GM12878 (cell line): Measurements from ENCODE around the gene GSG1L. TPM values are rescaled to one million over a fixed set of nuclear protein-coding genes. Genes with fewer than 3 reads are reported as not detected.

Source experiments
- ATAC-seq: fragments of 200-7000 bp; cut with Tn5 transposase; 3 replicates; pipeline ENCODE4 v1.9.1; 2020; ENCODE audit warnings: mild to moderate bottlenecking, moderate library complexity
- BruUV-seq: library from RNA; stranded (reverse); fragments of 400-500 nt; replicated peaks from 2 replicates; lab custom pipeline; 2021; lab: Mats Ljungman, UMichigan
- CTCF ChIA-PET: fragments of 300-600 bp; sonication (Branson Sonifier 250); formaldehyde crosslinking; extraction: SDS; loops from one replicate; lab custom pipeline; 2021; ENCODE audit warnings: inconsistent platforms; lab: Yijun Ruan, JAX
- POLR2A ChIA-PET: fragments of 350-600 bp; formaldehyde crosslinking; extraction: SDS; loops from one replicate; lab custom pipeline; 2021; ENCODE audit warnings: inconsistent platforms; lab: Charles Lee
- RAD21 ChIA-PET: fragments of 300-600 bp; sonication (Branson Sonifier 250); formaldehyde crosslinking; loops from one replicate; lab custom pipeline; 2023; ENCODE audit warnings: antibody characterized with exemption; ENCODE audit not compliant: unreplicated experiment; lab: Charles Lee
- SMC1A ChIA-PET: fragments of 300-600 bp; sonication (Branson Sonifier 250); formaldehyde crosslinking; loops from one replicate; lab custom pipeline; 2023; ENCODE audit not compliant: unreplicated experiment, uncharacterized antibody; lab: Charles Lee
- DNase-seq: peaks from one replicate; pipeline ENCODE4 v3.0.0-alpha.2; 2011; ENCODE audit warnings: low read depth, low spot score
- FAIRE-seq: peaks from 3 replicates; lab custom pipeline; 2011; peaks lifted over from hg19 to GRCh38; lab: Jason Lieb, UNC
- H2AFZ ChIP-seq: 2 replicates; pipeline ENCODE4 v1.6.0; 2011; ENCODE audit warnings: low read depth, low read length, control low read depth; ENCODE audit not compliant: control insufficient read depth
- H3K27ac ChIP-seq: 2 replicates; pipeline ENCODE4 v1.5.1; 2011; ENCODE audit warnings: control low read depth; ENCODE audit not compliant: control insufficient read depth, insufficient read depth
- H3K27me3 ChIP-seq, 2 experiments: replicated peaks in 1 of 2; 2 replicates each; pipeline versions ENCODE4 v1.6.0 to v1.6.1; 2011; ENCODE audit warnings: low read length in 1 of 2; ENCODE audit not compliant: control insufficient read depth in 2 of 2, insufficient read depth in 2 of 2
- H3K36me3 ChIP-seq, 2 experiments: 2 replicates each; pipeline ENCODE4 v1.5.1; 2011; ENCODE audit warnings: low read length in 1 of 2; ENCODE audit not compliant: control insufficient read depth in 2 of 2, insufficient read depth in 2 of 2
- H3K4me1 ChIP-seq: 2 replicates; pipeline ENCODE4 v1.6.1; 2011; ENCODE audit warnings: mild to moderate bottlenecking, low read length, moderate library complexity, mixed read lengths; ENCODE audit not compliant: control insufficient read depth, insufficient read depth
- H3K4me2 ChIP-seq: 2 replicates; pipeline ENCODE4 v1.6.0; 2011; ENCODE audit warnings: control low read depth; ENCODE audit not compliant: control insufficient read depth, insufficient read depth
- H3K4me3 ChIP-seq: fragments of 200-600 bp; sonication (generic); 2 replicates; pipeline ENCODE4 v1.5.1; 2016
- H3K79me2 ChIP-seq: 2 replicates; pipeline ENCODE4 v1.6.0; 2011; ENCODE audit warnings: low read length; ENCODE audit not compliant: control insufficient read depth, insufficient read depth
- H3K9ac ChIP-seq: 2 replicates; pipeline ENCODE4 v1.8.0; 2011; ENCODE audit warnings: low read length, control low read depth, mixed read lengths; ENCODE audit not compliant: control insufficient read depth, insufficient read depth
- H3K9me3 ChIP-seq: replicated peaks from 3 replicates; pipeline ENCODE4 v1.5.1; 2011; ENCODE audit warnings: mild to moderate bottlenecking, low read length; ENCODE audit not compliant: control insufficient read depth, insufficient read depth
- H4K20me1 ChIP-seq: 2 replicates; pipeline ENCODE4 v1.6.0; 2011; ENCODE audit not compliant: control insufficient read depth, insufficient read depth
- BACH1 ChIP-seq: fragments of 450-650 bp; IDR thresholded peaks from 2 replicates; pipeline ENCODE4 v1.6.1; 2017; ENCODE audit warnings: mild to moderate bottlenecking, borderline replicate concordance
- BRCA1 ChIP-seq: IDR thresholded peaks from 2 replicates; pipeline ENCODE4 v1.6.1; 2011; ENCODE audit warnings: low read depth, low read length, improper control_type of control experiment
- CREM ChIP-seq: IDR thresholded peaks from 2 replicates; pipeline ENCODE4 v1.6.1; 2014; ENCODE audit warnings: antibody characterized with exemption, low read depth
- KAT2A ChIP-seq: conservative IDR thresholded peaks from 2 replicates; pipeline ENCODE4 v1.6.1; 2011; ENCODE audit warnings: low read depth, low read length; ENCODE audit not compliant: control insufficient read depth
- POU2F2 ChIP-seq: IDR thresholded peaks from 3 replicates; pipeline ENCODE4 v1.6.1; 2011; ENCODE audit warnings: low read depth, mild to moderate bottlenecking, low read length, borderline replicate concordance
- RAD51 ChIP-seq: fragments of 450-650 bp; IDR thresholded peaks from 2 replicates; pipeline ENCODE4 v1.6.1; 2016; ENCODE audit warnings: moderate library complexity, mild to moderate bottlenecking, inconsistent platforms
- SRF ChIP-seq, 2 experiments: IDR thresholded peaks; 2 replicates each; pipeline ENCODE4 v1.6.1; 2011; ENCODE audit warnings: low read depth in 2 of 2, low read length in 2 of 2, mild to moderate bottlenecking in 1 of 2, moderate library complexity in 1 of 2
- SUPT20H ChIP-seq: IDR thresholded peaks from 2 replicates; pipeline ENCODE4 v1.6.1; 2011; ENCODE audit warnings: low read depth, mild to moderate bottlenecking, low read length, moderate library complexity, borderline replicate concordance; ENCODE audit not compliant: control insufficient read depth
- TCF12 ChIP-seq: IDR thresholded peaks from 2 replicates; pipeline ENCODE4 v1.6.1; 2011; ENCODE audit warnings: low read depth, mild to moderate bottlenecking, low read length
- YY1 ChIP-seq: IDR thresholded peaks from 2 replicates; pipeline ENCODE4 v1.6.1; 2011; ENCODE audit warnings: low read depth, mild to moderate bottlenecking, low read length
- ZNF24 ChIP-seq: fragments of 450-650 bp; IDR thresholded peaks from 2 replicates; pipeline ENCODE4 v1.6.1; 2017; ENCODE audit warnings: antibody characterized with exemption, mild to moderate bottlenecking
- WGBS: methylation state at CpG from one replicate; pipeline ENCODE4 v1.1.6; 2016; ENCODE audit warnings: low lambda C conversion rate; ENCODE audit not compliant: insufficient replicate concordance, insufficient coverage; ENCODE audit errors: missing lambda C conversion rate; 5-methylcytosine and 5-hydroxymethylcytosine counted together
- in situ Hi-C: fragments of 300-500 bp; cut with MboI; formaldehyde crosslinking; loops from 9 replicates; pipeline ENCODE4 v1.14.3; 2018; ENCODE audit warnings: mixed read lengths
- intact Hi-C: fragments of 100-400 bp; cut with micrococcal nuclease; formaldehyde crosslinking; loops from one replicate; pipeline ENCODE4 v1.14.2; 2022; ENCODE audit not compliant: unreplicated experiment
- polyA plus RNA-seq, 11 experiments: library from polyadenylated mRNA; depleted of rRNA in 4 of 11; unstranded in 6 of 11; stranded (reverse) in 5 of 11; fragments of >200 nt; fragmentation: Nextera tagmentation in 4 of 11; fragmentation: Illumina TruSeq in 1 of 11; extraction: Ambion mirVana in 4 of 11; extraction: Trizol in 1 of 11; gene quantifications; 1 replicate in 1 of 11; 2 replicates in 10 of 11; pipeline versions ENCODE4 v1.2.1 to v1.2.3, GENCODE V29; 2011 to 2016; ENCODE audit warnings: inconsistent platforms in 2 of 11, missing spikeins in 2 of 11, low read depth in 1 of 11
- total RNA-seq, 4 experiments: library from RNA; depleted of rRNA in 3 of 4; stranded (reverse); fragments of >200 nt in 3 of 4; fragmentation: Illumina TruSeq in 1 of 4; extraction: Trizol in 1 of 4; gene quantifications; 2 replicates each; pipeline versions ENCODE4 v1.2.1 to v1.2.3, GENCODE V29; 2013 to 2021
- TF ChIP-seq, protein P1 (sequence below): fragments of 450-650 bp; IDR thresholded peaks from 2 replicates; pipeline ENCODE4 v1.6.1; 2017; ENCODE audit warnings: mild to moderate bottlenecking

Gene GSG1L
- total and polyA plus RNA-seq, 10 of the 15 experiments (the other 5 are each of a cell fraction or from before 2014, with no cell fraction given): not detected

DNA sequence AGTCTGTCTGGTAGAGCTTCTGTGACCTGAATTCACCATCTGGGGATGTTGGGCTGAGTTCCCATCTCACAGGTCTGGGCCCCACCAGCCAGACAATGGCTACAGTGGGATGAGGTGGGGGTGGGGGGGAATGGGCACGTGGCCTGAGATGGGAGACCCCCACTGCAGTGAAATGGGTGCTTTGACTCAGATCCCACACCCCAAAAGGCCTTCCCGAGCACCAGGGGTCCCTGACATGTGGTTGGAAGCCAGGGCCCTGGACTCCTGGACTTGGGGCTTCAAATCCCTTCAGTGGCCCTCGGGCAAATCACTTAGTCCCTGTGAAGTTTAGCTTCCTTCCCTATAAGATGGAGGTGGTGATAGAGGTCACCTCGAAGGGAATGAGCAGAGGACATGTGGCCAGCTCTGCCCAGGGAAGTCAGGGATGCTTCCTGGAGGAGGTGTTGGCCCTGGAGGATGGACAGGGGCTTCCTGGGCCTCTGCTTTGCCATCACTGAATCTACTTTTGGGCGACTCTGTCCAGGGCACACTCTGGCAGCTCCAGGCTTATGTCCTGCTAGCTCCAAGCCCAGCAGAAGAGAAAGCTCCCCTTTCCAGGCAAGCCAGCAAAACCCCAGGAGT, 295.4 kb downstream of the GSG1L start:
- H3K4me3 ChIP-seq: no peak overlapping the region
- TF ChIP-seq SRF (IDR thresholded peaks at IDR 0.05; ENCODE audit: low read depth in 2 of 2, low read length in 2 of 2): no peak
- TF ChIP-seq BRCA1: no peak
- TF ChIP-seq KAT2A: no peak
- TF ChIP-seq CREM: no peak
- TF ChIP-seq POU2F2: no peak
- TF ChIP-seq SUPT20H: no peak
- TF ChIP-seq BACH1: no peak
- no peak for TF ChIP-seq YY1
- no peak for TF ChIP-seq TCF12
- no peak for TF ChIP-seq ZNF24
- no peak for TF ChIP-seq RAD51
- TF ChIP-seq, protein P1, sequence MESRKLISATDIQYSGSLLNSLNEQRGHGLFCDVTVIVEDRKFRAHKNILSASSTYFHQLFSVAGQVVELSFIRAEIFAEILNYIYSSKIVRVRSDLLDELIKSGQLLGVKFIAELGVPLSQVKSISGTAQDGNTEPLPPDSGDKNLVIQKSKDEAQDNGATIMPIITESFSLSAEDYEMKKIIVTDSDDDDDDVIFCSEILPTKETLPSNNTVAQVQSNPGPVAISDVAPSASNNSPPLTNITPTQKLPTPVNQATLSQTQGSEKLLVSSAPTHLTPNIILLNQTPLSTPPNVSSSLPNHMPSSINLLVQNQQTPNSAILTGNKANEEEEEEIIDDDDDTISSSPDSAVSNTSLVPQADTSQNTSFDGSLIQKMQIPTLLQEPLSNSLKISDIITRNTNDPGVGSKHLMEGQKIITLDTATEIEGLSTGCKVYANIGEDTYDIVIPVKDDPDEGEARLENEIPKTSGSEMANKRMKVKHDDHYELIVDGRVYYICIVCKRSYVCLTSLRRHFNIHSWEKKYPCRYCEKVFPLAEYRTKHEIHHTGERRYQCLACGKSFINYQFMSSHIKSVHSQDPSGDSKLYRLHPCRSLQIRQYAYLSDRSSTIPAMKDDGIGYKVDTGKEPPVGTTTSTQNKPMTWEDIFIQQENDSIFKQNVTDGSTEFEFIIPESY: no peak
- TF ChIP-seq, all 136 proteins: peak for 0
- Histone ChIP-seq H3K4me1 (no peaks in the 10 kb centered on the region), H3K4me2 (no peak overlapping the region), H3K79me2 (no peaks in the 10 kb centered on the region), H3K36me3 (no peaks in the 10 kb centered on the region; a peak in 1 of 4 replicates), H3K27ac (no peak overlapping the region), H3K9ac (no peak overlapping the region), H3K9me3 (no peaks in the 10 kb centered on the region), H3K27me3 (no peaks in the 10 kb centered on the region), H2AFZ (no peak overlapping the region), H4K20me1 (no peaks in the 10 kb centered on the region)
- ChIA-PET RAD21 (no interaction called here), CTCF (no interaction called here), POLR2A (no interaction called here), SMC1A (no interaction called here)
- no peak for FAIRE-seq
- intact Hi-C loops (no loop called here), in situ Hi-C loops (no loop called here)
- no TSS peak for BruUV-seq
- ATAC-seq: no peak
- no peak for DNase-seq
- 35% methylated on average over 5 of the region's 5 CpGs for WGBS
